Measurements from ENCODE around the gene DLG2.

DNA sequence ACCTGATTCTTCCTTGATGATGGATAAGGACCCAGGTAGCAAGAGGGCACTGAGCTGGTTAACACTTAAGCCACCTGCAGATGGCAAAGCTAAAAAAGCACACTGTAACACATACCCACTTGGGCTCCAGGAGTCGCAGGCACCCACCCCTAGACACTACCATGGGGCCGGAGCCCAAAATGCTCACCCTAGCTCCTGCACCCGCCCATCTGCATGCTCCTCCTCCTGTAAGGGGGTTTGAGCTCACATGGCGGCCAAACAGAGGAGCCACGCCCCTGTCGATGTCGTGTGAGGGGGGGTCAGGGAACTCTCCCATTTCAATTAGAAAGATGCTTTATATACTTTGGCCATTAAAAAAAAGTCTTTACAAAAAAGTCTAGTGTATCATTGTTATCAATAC is 370.7 kb downstream of the DLG2 start:
- TF ChIP-seq, protein P1, sequence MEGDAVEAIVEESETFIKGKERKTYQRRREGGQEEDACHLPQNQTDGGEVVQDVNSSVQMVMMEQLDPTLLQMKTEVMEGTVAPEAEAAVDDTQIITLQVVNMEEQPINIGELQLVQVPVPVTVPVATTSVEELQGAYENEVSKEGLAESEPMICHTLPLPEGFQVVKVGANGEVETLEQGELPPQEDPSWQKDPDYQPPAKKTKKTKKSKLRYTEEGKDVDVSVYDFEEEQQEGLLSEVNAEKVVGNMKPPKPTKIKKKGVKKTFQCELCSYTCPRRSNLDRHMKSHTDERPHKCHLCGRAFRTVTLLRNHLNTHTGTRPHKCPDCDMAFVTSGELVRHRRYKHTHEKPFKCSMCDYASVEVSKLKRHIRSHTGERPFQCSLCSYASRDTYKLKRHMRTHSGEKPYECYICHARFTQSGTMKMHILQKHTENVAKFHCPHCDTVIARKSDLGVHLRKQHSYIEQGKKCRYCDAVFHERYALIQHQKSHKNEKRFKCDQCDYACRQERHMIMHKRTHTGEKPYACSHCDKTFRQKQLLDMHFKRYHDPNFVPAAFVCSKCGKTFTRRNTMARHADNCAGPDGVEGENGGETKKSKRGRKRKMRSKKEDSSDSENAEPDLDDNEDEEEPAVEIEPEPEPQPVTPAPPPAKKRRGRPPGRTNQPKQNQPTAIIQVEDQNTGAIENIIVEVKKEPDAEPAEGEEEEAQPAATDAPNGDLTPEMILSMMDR (conservative IDR thresholded peaks at IDR 0.05; ENCODE audit: low read length) = no peak
- no peak for TF ChIP-seq EZH2phosphoT487 (IDR thresholded peaks at IDR 0.05; ENCODE audit: borderline replicate concordance, low read depth, low read length)
